NCI-H2081 (cell line): ENCODE measurements around the gene RPS6KA2.

Experiments
- DNase-seq, 2 experiments: peaks; one replicate each; lab custom pipeline; 2025; lab: John Stamatoyannopoulos, UW

Gene RPS6KA2

DNA sequence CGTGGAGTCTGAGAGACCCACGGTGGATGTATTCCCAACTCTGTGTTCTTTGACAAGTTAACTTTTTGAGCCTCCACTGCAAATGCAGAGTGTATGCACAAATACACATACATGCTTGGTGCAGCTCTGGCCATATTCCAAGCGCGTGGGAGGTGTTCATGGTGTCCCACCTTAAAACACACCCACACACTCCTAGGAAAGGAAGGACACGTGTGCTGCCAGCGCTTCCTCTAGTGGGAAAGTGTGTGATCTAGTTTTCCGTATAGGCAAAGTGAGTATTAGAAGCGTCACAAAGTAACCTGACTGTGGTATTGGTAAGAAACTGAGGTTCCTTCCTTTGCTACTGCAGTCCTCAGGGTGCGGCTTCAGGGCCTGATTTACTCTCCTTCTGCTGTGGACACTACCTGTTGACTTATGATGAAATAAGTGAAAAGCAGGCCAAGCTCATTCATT is 208.3 kb downstream of the RPS6KA2 start:
- no peak for DNase-seq

DNA sequence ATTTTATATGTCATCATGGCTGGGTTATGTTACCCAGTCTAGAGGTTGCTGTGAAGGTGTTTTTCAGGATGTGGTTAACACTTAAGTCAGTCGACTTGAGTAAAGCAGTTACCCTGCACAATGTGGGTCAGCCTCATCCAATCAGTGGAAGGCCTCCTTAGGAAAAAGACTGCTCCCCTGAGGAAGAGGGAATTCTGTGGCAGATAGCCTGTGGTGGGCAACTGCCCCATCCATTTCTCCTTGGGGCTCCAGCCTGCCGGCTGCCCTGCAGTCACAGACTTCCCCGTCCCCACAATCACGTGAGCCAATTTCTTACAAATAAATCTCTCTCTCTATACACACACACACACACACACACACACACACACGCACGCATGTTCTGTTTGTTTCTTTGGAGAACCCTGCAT is 209.8 kb downstream of the RPS6KA2 start:
- DNase-seq = no peak

DNA sequence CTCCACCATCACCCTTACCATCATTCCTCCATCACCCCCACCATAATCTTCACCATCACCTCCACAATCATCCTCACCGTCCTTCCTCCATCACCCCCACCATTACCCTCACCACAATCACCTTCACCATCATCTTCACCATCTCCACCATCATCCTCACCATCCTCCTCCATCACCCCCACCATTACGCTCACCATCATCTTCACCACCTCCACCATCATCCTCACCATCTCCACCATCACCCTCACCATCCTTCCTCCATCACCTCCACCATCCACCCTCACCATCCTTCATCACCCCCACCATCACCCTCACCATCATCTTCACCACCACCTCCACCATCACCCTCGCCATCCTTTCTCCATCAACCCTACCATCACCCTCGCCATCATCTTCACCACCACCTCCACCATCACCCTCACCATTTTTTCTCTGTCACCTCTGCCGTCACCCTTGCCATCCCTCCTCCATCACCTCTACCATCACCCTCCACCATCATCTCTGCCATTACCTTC is 211.2 kb downstream of the RPS6KA2 start:
- no peak for DNase-seq

- no peak for DNase-seq
These were observed 211.7 kb downstream of the RPS6KA2 start for GRCh38 chr6:166415306-166415705.

DNA sequence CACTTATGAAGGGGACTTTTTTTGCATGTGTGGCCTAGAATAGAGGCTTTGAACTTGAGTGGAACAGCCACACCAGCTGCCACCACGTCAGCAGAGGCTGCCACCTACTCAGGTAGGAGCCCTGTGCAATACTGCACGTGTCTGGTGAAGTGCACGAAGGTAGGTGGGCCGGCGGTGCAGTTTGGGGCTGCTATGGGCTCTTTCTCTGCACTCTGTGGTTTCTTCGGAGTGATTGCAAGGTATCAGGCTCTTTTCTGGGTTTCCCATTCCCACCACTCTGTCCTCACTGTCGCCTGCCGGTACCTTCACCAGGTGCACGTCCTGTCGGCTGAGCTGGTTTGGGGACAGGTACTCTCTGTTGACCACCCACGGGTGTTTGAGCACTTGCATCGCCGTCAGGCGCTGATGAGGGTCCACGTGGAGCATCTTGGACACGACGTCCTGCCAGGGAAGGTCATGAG is 213.5 kb downstream of the RPS6KA2 start:
- DNase-seq = no peak

GRCh38 chr6:166412911-166413384 is 214.1 kb downstream of the RPS6KA2 start:
- DNase-seq = no peak

GRCh38 chr6:166412156-166412910 is 214.7 kb downstream of the RPS6KA2 start:
- no peak for DNase-seq

DNA sequence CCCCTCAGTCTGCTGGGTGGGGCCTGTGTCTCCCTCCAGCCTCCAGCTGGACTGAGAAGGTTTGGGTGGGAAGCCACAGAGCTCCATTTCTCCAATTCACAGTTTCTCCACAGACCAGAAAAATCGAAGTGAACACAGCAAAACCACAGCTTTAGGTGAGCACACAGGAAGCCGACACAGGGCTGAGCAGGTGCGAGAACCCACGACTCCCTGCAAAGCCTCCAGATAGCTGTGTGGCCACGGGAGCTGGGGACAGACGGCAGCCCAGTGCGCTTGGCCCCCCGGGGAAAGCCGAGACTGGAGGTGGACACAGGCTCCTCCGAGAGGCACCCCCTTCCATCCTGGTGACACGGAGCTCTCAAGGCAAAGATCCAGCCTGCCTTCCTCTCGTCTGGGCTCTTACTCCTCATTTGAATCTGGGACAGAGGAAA is 215.3 kb downstream of the RPS6KA2 start:
- no peak for DNase-seq

- no peak for DNase-seq
These were observed 215.8 kb downstream of the RPS6KA2 start for GRCh38 chr6:166411271-166411670.

DNA sequence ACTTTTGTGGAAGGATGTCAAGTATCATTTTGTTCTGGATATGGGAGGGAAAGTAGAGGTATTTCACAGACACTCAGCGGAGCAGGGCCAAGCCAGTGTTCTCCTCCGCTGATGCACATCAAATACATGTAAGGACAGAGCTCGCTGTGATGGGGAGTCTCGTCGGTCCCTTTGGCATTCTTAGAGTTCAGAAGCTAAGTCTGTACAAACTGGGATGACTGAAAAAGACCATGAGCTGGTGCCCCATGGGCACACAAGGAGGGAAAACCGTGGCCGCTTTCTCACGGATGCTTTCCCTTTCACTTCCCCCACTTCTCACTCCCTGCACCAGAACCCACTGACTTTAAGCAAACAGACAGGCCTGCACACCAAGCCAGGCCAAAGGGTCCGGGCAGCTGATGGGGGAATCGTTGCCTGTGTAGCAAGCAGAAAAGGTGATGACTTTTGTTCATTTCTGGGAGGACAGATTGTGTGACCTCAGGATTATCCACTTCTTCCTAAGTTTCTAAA is 216.6 kb downstream of the RPS6KA2 start:
- no peak for DNase-seq

DNA sequence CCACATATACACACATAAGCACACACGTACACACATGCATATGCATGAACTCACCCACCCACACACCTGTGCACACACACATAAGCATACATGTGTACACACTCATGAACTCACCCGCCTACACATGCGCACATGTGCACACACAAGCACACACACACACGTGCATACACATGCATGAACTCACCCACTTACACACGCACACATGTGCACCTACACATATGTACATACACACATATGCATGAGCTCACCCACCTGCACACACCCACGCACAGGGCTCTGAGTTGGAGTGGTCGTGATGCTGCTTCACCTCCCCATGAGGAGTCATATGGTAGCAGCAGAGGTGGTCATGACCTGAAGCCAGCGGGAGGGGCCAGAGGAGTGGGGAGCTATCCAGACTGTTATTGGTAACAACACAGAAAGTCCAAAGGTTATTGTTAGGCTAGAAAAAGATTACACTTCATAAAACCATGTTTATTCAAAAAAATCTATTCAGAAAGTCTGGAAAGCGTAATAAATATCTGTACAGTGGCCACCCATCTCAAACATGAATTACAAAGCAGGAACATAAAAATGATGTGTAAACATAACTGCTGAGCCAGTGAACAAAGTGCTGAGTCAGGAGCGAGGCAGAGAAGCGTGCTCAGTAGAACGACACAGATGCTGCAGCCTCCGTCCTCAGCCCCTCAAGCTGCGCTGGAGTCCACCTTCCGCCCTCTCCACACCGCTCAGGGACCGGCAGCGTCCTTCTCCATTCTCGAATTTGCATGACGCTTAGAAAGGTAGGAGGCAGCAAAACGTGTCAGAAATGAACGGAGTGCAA is 217.9 kb downstream of the RPS6KA2 start:
- DNase-seq = no peak

- DNase-seq = no peak
These were observed 220.9 kb downstream of the RPS6KA2 start for GRCh38 chr6:166406197-166406596.

DNA sequence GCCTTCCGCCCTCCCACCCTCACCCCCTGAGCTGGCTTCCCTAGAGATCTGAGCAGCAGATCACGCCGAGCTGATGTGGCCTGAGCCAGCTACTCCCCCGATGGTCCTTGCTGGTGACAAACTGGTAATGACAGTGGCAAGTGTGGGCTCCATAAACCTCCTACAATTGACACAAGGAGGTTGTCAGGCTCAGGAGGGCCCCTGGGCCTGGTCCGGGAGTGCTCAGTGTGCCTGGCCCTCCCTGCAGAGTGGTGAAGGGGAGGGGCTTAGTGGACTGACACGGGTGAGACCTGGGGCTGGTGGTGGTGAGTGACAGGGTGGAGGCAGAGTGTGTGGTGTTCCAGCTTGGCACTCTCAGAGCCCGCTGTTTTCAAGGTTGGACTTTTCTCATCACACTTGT is 221.7 kb downstream of the RPS6KA2 start:
- DNase-seq = no peak

- no peak for DNase-seq
These were observed 224.3 kb downstream of the RPS6KA2 start for GRCh38 chr6:166402582-166403277.

- DNase-seq = peak; percentile 19 to 37
These were observed 226.3 kb downstream of the RPS6KA2 start for GRCh38 chr6:166400649-166401250.

DNA sequence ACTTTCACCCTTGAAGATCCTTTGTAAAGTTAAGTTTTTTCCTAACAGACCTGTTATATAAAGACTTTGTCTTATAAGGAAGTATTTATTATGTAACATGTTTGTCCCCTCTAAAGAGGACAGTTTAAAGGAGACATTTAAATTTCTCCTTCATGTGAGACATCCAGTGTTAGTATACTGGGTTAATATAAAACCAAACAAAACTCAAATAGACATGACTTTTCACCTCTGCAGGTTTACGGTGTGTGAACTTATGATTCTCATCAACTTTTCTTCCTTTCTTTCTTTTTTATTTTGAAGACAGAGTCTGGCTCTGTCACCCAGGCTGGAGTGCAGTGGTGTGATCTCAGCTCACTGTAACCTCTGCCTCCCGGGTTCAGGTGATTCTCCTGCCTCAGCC is 226.9 kb downstream of the RPS6KA2 start:
- DNase-seq = no peak

DNA sequence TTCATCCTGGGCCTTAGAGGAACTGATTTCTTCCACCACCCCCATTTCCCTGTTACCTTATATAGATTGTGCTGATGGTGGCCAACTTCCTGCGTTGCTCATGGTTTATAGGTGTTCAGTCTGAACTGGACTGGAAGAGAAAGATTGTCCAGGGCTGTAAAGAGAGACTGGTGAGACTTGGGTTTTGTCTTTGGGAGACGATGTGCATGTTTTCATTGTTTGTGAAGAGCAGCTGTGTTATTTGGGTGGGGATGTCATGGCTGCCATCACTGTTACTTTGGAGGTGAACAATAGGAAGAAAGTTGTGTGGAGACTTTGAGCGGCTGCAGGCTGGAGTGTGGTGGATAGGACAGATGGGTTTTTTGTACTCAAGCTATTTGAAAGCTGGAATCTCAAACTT is 228.7 kb downstream of the RPS6KA2 start:
- DNase-seq = no peak

DNA sequence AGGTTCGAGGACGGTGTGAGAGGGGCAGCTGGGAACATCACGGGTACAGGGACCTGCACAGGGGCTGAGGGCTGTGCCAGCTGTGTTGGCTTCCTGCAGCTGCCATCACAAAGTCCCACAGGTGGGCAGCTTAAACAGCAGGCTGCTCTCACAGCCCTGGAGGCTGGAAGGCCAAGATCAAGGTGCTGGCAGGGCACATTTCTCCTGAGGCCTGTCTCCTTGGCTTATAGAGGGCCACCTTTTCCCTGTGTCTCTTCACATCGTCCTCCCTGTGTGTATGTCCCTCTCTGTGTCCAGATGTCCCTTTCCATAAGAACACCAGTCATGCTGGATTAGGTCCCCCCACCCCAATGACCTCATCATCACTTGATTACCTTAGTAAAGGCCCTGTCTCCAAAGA is 229.2 kb downstream of the RPS6KA2 start:
- no peak for DNase-seq

DNA sequence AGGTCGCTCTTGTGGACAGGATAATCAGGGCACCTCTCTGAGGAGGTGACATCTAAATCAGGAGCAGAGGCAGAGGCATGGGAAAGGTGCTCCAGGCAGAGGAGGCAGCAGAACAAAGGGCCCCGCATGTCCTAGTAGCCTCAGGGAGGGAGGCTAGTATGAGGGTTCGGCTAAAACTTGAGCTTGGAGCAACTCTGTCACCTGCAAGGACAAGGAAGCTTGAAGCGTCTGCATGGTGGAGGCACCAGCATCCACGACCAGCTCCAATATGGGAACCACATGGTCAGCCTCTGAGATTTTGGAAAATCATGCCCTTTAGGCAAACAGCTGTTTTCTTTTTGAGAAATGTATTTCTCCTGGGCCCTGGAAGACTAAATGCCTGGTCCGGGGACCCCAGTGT is 231.3 kb downstream of the RPS6KA2 start:
- DNase-seq = no peak

- no peak for DNase-seq
These were observed 231.7 kb downstream of the RPS6KA2 start for GRCh38 chr6:166395351-166395750.
